22Rv1 (cell line): Measurements from ENCODE around the gene CCDC127.

Experiments
- CTCF ChIP-seq: fragments of 450-650 bp; IDR thresholded peaks from 2 replicates; pipeline ENCODE4 v1.5.1; 2017; ENCODE audit warnings: mild to moderate bottlenecking
- ZFX ChIP-seq: fragments of 450-650 bp; IDR thresholded peaks from 2 replicates; pipeline ENCODE4 v1.6.1; 2017; ENCODE audit warnings: antibody characterized with exemption, borderline replicate concordance

- TF ChIP-seq CTCF, result no peak
- no peak for TF ChIP-seq ZFX
Measured at GRCh38 chr5:197892-198489, 20.0 kb downstream of the CCDC127 start.
